ENCODE measurements around the gene HSH2D. TPM values are rescaled to one million over a fixed set of nuclear protein-coding genes. Genes with fewer than 3 reads are reported as not detected.
A peak's percentile ranks its signal among the peaks of the same experiment; 100 is the strongest.
"Not testable (repeated sequence)": the region's sequence is repeated elsewhere in the genome, so short reads cannot be mapped to it uniquely, and the experiment has no call there.

The HSH2D gene
- polyA plus RNA-seq, 4 donors, result 14.8 to 31.3 (median 21.0) TPM

GRCh38 chr19:16115301-16116039 lies 28.0 kb upstream of the HSH2D start:
- H3K4me3 ChIP-seq (ENCODE audit: low read depth in 1 of 3, low read length in 3 of 3), result no peak overlapping the region
- 66 to 79% (median 73%) methylated on average over 9 of the region's 9 CpGs for whole genome bisulfite sequencing, 3 donors
- H3K27me3 ChIP-seq (ENCODE audit: control insufficient read depth in 3 of 3, insufficient read depth in 3 of 3, low read length in 3 of 3), result no peaks in the 10 kb centered on the region
- FAIRE-seq, result no peak
- peaks cover 0 to 59% (median 5%) of the 10 kb centered on the region in 3 donors for H3K36me3 ChIP-seq (ENCODE audit: control insufficient read depth in 3 of 3, insufficient read depth in 2 of 3, low read depth in 1 of 3, low read length in 3 of 3)
- peak overlapping the region; percentile 28 to 94 (median 66) for H3K27ac ChIP-seq (ENCODE audit: low read depth in 1 of 3, low read length in 2 of 3)
- H3K9me3 ChIP-seq (ENCODE audit: control insufficient read depth in 2 of 2, insufficient read depth in 1 of 2, low read depth in 1 of 2, low read length in 1 of 2), result no peaks in the 10 kb centered on the region
- peak; percentile 83 to 84 for DNase-seq
- H3K4me1 ChIP-seq (ENCODE audit: control insufficient read depth in 3 of 3, insufficient read depth in 2 of 3, low read depth in 1 of 3, low read length in 2 of 3), result peaks cover 7 to 73% (median 13%) of the 10 kb centered on the region in 3 donors

DNA sequence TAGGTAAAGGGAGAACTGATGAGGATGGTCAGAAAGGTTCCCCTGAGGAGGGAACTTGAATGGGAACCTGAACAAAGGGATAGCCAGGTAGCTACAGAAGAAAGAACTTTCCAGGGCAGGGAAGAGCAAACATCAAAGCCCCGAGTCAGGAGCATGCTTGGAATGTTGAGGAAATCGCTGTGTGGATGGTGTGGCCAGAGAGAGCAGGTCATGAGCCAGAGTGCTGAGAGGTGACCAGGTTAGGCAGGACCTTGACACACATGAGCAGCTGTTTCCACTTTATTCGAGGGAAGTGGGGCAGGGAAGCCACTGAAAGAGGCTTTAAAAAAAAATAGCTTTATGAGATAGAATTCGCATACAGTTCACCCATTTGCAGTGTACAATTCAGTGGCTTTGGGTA lies 27.4 kb upstream of the HSH2D start:
- H3K27me3 ChIP-seq (ENCODE audit: control insufficient read depth in 3 of 3, insufficient read depth in 3 of 3, low read length in 3 of 3), result no peaks in the 10 kb centered on the region
- H3K4me3 ChIP-seq (ENCODE audit: low read depth in 1 of 3, low read length in 3 of 3), result no peak overlapping the region
- H3K9me3 ChIP-seq (ENCODE audit: control insufficient read depth in 2 of 2, insufficient read depth in 1 of 2, low read depth in 1 of 2, low read length in 1 of 2), result no peaks in the 10 kb centered on the region
- H3K4me1 ChIP-seq (ENCODE audit: control insufficient read depth in 3 of 3, insufficient read depth in 2 of 3, low read depth in 1 of 3, low read length in 2 of 3), result peaks cover 7 to 68% (median 13%) of the 10 kb centered on the region in 3 donors
- WGBS, 3 donors, result 51 to 67% (median 67%) methylated on average over 4 of the region's 4 CpGs
- peak overlapping the region in 2 of 3 donors; percentile 5 to 94 for H3K27ac ChIP-seq (ENCODE audit: low read depth in 1 of 3, low read length in 2 of 3)
- FAIRE-seq, result no peak
- peaks cover 2 to 65% (median 5%) of the 10 kb centered on the region in 3 donors for H3K36me3 ChIP-seq (ENCODE audit: control insufficient read depth in 3 of 3, insufficient read depth in 2 of 3, low read depth in 1 of 3, low read length in 3 of 3)
- no peak for DNase-seq

DNA sequence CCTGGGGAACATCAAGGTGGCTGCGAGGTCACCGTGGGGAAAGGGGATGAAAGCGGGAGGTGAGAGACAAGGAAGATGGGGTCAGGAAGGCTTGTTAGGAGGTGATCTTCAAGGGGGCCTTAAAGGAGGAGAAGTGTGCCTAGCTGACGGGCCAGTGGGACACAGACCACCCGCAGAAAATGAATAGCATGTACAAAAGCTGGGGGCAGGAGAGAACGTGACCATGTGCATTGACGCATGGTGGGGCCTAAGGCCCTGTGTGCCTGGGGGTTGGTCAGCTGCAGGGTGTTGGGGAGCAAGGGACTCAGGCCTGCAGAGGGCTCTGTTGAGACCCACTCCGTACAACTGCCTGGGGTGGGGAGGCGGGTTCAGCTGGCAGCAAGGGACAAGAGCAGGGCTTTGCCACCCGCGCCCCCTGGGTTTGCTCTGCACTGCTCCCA lies 25.9 kb upstream of the HSH2D start:
- Histone ChIP-seq H3K36me3 (ENCODE audit: control insufficient read depth in 3 of 3, insufficient read depth in 2 of 3, low read depth in 1 of 3, low read length in 3 of 3) (peaks cover 7 to 78% (median 16%) of the 10 kb centered on the region in 3 donors), H3K9me3 (ENCODE audit: control insufficient read depth in 2 of 2, insufficient read depth in 1 of 2, low read depth in 1 of 2, low read length in 1 of 2) (no peaks in the 10 kb centered on the region), H3K4me1 (ENCODE audit: control insufficient read depth in 3 of 3, insufficient read depth in 2 of 3, low read depth in 1 of 3, low read length in 2 of 3) (peaks cover 7 to 61% (median 13%) of the 10 kb centered on the region in 3 donors), H3K27me3 (ENCODE audit: control insufficient read depth in 3 of 3, insufficient read depth in 3 of 3, low read length in 3 of 3) (no peaks in the 10 kb centered on the region), H3K4me3 (ENCODE audit: low read depth in 1 of 3, low read length in 3 of 3) (no peak overlapping the region), H3K27ac (ENCODE audit: low read depth in 1 of 3, low read length in 2 of 3) (peak overlapping the region in 2 of 3 donors; percentile 89 to 94)
- FAIRE-seq (no peak), DNase-seq (no peak)
- WGBS, 3 donors, result 79 to 93% (median 89%) methylated on average over 11 of the region's 11 CpGs

DNA sequence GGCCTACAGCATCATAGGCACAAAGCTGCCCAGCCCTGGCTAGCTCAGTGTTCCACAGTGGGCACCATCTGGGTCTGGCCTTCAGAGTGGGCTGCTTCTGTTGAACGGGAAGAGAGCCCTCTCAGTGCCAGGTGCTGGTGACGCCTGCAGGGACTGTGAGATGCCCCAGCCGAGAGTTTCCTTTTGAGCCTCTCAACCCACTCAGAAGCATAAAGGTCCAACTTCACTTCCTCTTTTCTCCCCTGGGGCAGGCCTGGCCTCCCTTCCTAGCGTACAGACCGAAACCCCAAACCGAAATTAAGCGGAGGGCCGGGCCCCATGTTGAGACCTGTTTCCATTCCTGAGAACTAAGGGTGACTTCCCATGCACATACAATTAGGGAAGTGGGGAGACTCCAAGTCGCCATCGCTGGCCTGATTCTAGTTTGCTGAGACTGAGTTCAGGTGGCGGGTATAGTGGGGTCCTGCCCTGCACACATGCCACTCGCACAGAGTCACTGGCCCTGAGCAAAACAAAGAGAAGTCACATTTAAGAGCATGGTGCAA lies 24.9 kb upstream of the HSH2D start:
- H3K4me3 ChIP-seq (ENCODE audit: low read depth in 1 of 3, low read length in 3 of 3), result no peak overlapping the region
- H3K36me3 ChIP-seq (ENCODE audit: control insufficient read depth in 3 of 3, insufficient read depth in 2 of 3, low read depth in 1 of 3, low read length in 3 of 3), result peaks cover 11 to 80% (median 21%) of the 10 kb centered on the region in 3 donors

DNA sequence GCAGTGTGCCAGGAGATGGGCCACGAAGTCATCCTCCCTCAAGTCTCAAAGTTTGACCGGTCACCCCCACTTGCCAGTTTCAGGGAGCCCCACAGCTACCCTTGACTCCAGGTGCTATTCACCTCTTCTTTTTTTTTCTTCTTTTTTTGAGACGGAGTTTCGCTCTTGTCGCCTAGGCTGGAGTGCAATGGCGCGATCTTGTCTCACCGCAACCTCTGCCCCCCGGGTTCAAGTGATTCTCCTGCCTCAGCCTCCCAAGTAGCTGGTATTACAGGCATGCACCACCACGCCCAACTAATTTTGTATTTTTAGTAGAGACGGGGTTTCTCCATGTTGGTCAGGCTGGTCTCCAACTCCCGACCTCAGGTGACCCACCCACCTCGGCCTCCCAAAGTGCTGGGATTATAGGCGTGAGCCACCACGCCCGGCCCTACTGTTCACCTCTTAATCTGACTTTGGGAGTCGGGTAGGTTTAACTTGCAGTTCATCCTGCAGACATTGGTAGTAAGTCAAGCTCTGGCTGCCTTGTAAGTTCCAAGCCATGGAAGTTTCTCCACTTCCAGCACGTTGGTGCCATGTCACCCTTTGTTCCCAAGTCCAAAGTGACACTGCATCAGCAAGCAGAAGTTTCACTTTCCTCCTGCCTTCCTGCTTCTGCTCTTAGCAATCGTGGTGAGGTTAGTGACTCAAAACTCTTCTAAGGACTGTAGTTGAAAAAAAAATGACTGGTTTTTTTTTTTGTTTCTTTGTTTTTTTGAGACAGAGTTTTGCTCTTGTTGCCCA lies 24.2 kb upstream of the HSH2D start:
- H3K4me3 ChIP-seq (ENCODE audit: low read depth in 1 of 3, low read length in 3 of 3); FAIRE-seq; H3K9me3 ChIP-seq (ENCODE audit: control insufficient read depth in 2 of 2, insufficient read depth in 1 of 2, low read depth in 1 of 2, low read length in 1 of 2); H3K27me3 ChIP-seq (ENCODE audit: control insufficient read depth in 3 of 3, insufficient read depth in 3 of 3, low read length in 3 of 3): not testable (repeated sequence)
- Histone ChIP-seq H3K36me3 (ENCODE audit: control insufficient read depth in 3 of 3, insufficient read depth in 2 of 3, low read depth in 1 of 3, low read length in 3 of 3) (peaks cover 11 to 81% (median 21%) of the 10 kb centered on the region in 3 donors), H3K4me1 (ENCODE audit: control insufficient read depth in 3 of 3, insufficient read depth in 2 of 3, low read depth in 1 of 3, low read length in 2 of 3) (peaks cover 7 to 47% (median 7%) of the 10 kb centered on the region in 3 donors), H3K27ac (ENCODE audit: low read depth in 1 of 3, low read length in 2 of 3) (peak overlapping the region; percentile 89 to 94 (median 92))
- DNase-seq, result peak; percentile 94
- 58 to 69% (median 60%) methylated on average over 19 of the region's 19 CpGs for WGBS, 3 donors

More for the DNA sequence above, 24.9 kb upstream of the HSH2D start:
- no peak for FAIRE-seq
- peak overlapping the region; percentile 89 to 94 (median 92) for H3K27ac ChIP-seq (ENCODE audit: low read depth in 1 of 3, low read length in 2 of 3)
- no peak for DNase-seq
- no peaks in the 10 kb centered on the region for H3K27me3 ChIP-seq (ENCODE audit: control insufficient read depth in 3 of 3, insufficient read depth in 3 of 3, low read length in 3 of 3)
- 68 to 84% (median 74%) methylated on average over 12 of the region's 12 CpGs for WGBS, 3 donors
- H3K9me3 ChIP-seq (ENCODE audit: control insufficient read depth in 2 of 2, insufficient read depth in 1 of 2, low read depth in 1 of 2, low read length in 1 of 2), result no peaks in the 10 kb centered on the region
- peaks cover 7 to 54% (median 9%) of the 10 kb centered on the region in 3 donors for H3K4me1 ChIP-seq (ENCODE audit: control insufficient read depth in 3 of 3, insufficient read depth in 2 of 3, low read depth in 1 of 3, low read length in 2 of 3)

- FAIRE-seq, result no peak
- 80 to 94% (median 91%) methylated on average over 5 of the region's 5 CpGs for WGBS, 3 donors
- no peak for DNase-seq
- no peak overlapping the region for H3K27ac ChIP-seq (ENCODE audit: low read depth in 1 of 3, low read length in 2 of 3)
- no peaks in the 10 kb centered on the region for H3K9me3 ChIP-seq (ENCODE audit: control insufficient read depth in 2 of 2, insufficient read depth in 1 of 2, low read depth in 1 of 2, low read length in 1 of 2)
- peaks cover 7 to 46% (median 7%) of the 10 kb centered on the region in 3 donors for H3K4me1 ChIP-seq (ENCODE audit: control insufficient read depth in 3 of 3, insufficient read depth in 2 of 3, low read depth in 1 of 3, low read length in 2 of 3)
- H3K27me3 ChIP-seq (ENCODE audit: control insufficient read depth in 3 of 3, insufficient read depth in 3 of 3, low read length in 3 of 3), result no peaks in the 10 kb centered on the region
- no peak overlapping the region for H3K4me3 ChIP-seq (ENCODE audit: low read depth in 1 of 3, low read length in 3 of 3)
- H3K36me3 ChIP-seq (ENCODE audit: control insufficient read depth in 3 of 3, insufficient read depth in 2 of 3, low read depth in 1 of 3, low read length in 3 of 3), result peaks cover 15 to 87% (median 21%) of the 10 kb centered on the region in 3 donors
These were observed 22.3 kb upstream of the HSH2D start for GRCh38 chr19:16121141-16121540.

GRCh38 chr19:16121967-16122366 lies 21.5 kb upstream of the HSH2D start:
- Histone ChIP-seq H3K4me3 (ENCODE audit: low read depth in 1 of 3, low read length in 3 of 3) (no peak overlapping the region), H3K4me1 (ENCODE audit: control insufficient read depth in 3 of 3, insufficient read depth in 2 of 3, low read depth in 1 of 3, low read length in 2 of 3) (peaks cover 7 to 40% (median 8%) of the 10 kb centered on the region in 3 donors), H3K27me3 (ENCODE audit: control insufficient read depth in 3 of 3, insufficient read depth in 3 of 3, low read length in 3 of 3) (no peaks in the 10 kb centered on the region), H3K27ac (ENCODE audit: low read depth in 1 of 3, low read length in 2 of 3) (no peak overlapping the region), H3K9me3 (ENCODE audit: control insufficient read depth in 2 of 2, insufficient read depth in 1 of 2, low read depth in 1 of 2, low read length in 1 of 2) (no peaks in the 10 kb centered on the region), H3K36me3 (ENCODE audit: control insufficient read depth in 3 of 3, insufficient read depth in 2 of 3, low read depth in 1 of 3, low read length in 3 of 3) (peaks cover 17 to 94% (median 22%) of the 10 kb centered on the region in 3 donors)
- 93 to 96% (median 95%) methylated on average over 11 of the region's 11 CpGs for WGBS, 3 donors
- no peak for DNase-seq
- FAIRE-seq, result no peak

DNA sequence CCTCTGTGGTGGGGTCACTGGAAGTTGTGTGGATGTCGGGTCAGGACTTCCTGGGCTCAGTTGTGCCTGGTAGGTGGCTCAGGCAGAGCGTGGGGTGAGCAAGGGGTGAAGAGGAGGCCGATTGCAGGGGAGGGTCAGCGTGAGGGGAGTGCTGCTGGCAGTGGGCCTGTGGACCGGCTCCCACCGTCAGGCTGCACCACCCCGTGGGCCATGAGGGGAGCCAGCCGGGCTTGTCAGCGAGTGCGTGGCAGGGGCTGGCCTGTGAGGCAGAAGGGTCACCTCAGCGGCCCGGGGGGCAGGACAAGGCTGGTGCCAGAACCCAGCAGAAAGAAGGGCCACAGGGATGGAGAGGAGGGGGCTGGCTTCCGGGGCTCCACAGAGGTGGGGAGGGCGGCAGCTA lies 18.5 kb upstream of the HSH2D start:
- FAIRE-seq (no peak), DNase-seq (no peak)
- Histone ChIP-seq H3K27me3 (ENCODE audit: control insufficient read depth in 3 of 3, insufficient read depth in 3 of 3, low read length in 3 of 3) (no peaks in the 10 kb centered on the region), H3K27ac (ENCODE audit: low read depth in 1 of 3, low read length in 2 of 3) (peak overlapping the region; percentile 25 to 73 (median 72)), H3K4me1 (ENCODE audit: control insufficient read depth in 3 of 3, insufficient read depth in 2 of 3, low read depth in 1 of 3, low read length in 2 of 3) (peaks cover 0 to 19% (median 2%) of the 10 kb centered on the region in 3 donors), H3K36me3 (ENCODE audit: control insufficient read depth in 3 of 3, insufficient read depth in 2 of 3, low read depth in 1 of 3, low read length in 3 of 3) (peaks cover 19 to 100% (median 45%) of the 10 kb centered on the region in 3 donors), H3K4me3 (ENCODE audit: low read depth in 1 of 3, low read length in 3 of 3) (no peak overlapping the region), H3K9me3 (ENCODE audit: control insufficient read depth in 2 of 2, insufficient read depth in 1 of 2, low read depth in 1 of 2, low read length in 1 of 2) (no peaks in the 10 kb centered on the region)
- 91 to 96% (median 94%) methylated on average over 14 of the region's 14 CpGs for WGBS, 3 donors

Data from small intestine (tissue), 7 donors.